Neural crest cell (in vitro differentiated cells): ENCODE measurements around the gene MYL4. TPM values are rescaled to one million over a fixed set of nuclear protein-coding genes. Genes with fewer than 3 reads are reported as not detected.

Source experiments
- DNase-seq: peaks from one replicate; pipeline ENCODE4 v3.0.0; 2021; ENCODE audit warnings: low read depth, mixed read lengths, low spot score
- H3K27ac Mint-ChIP-seq: one replicate; pipeline ENCODE4 v1.8.0; 2021; ENCODE audit warnings: mild to moderate bottlenecking, mixed read lengths; ENCODE audit not compliant: unreplicated experiment
- H3K27me3 Mint-ChIP-seq: 2 replicates; pipeline ENCODE4 v1.8.0; 2021; ENCODE audit warnings: low read depth, mild to moderate bottlenecking, mixed read lengths
- H3K36me3 Mint-ChIP-seq: 2 replicates; pipeline ENCODE4 v1.8.0; 2021; ENCODE audit warnings: low read depth, mild to moderate bottlenecking, mixed read lengths
- H3K4me1 Mint-ChIP-seq: 2 replicates; pipeline ENCODE4 v1.8.0; 2021; ENCODE audit warnings: mixed read lengths
- H3K4me3 Mint-ChIP-seq: one replicate; pipeline ENCODE4 v1.8.0; 2021; ENCODE audit warnings: mild to moderate bottlenecking, mixed read lengths
- H3K9me3 Mint-ChIP-seq: 2 replicates; pipeline ENCODE4 v1.8.0; 2021; ENCODE audit warnings: mixed read lengths
- CTCF ChIP-seq: fragments of 200-600 bp; sonication (generic); conservative IDR thresholded peaks from 2 replicates; pipeline ENCODE4 v1.5.0; 2021; ENCODE audit warnings: antibody characterized with exemption, mild to moderate bottlenecking
- total RNA-seq: library from RNA; stranded (reverse); gene quantifications from 2 replicates; pipeline ENCODE4 v1.2.1, GENCODE V29; 2021

Gene MYL4
- total RNA-seq, 1 donor from 2014 or later = not detected

GRCh38 chr17:47190243-47190642 is 18.9 kb upstream of the MYL4 start:
- Mint-ChIP-seq H3K9me3 (no peaks in the 10 kb centered on the region), H3K27ac (no peak overlapping the region), H3K36me3 (no peaks in the 10 kb centered on the region), H3K4me3 (peak overlapping the region; percentile 95), H3K27me3 (no peaks in the 10 kb centered on the region), H3K4me1 (peaks cover 26% of the 10 kb centered on the region)
- DNase-seq = no peak
- TF ChIP-seq CTCF = no peak

GRCh38 chr17:47190770-47191169 is 18.4 kb upstream of the MYL4 start:
- Mint-ChIP-seq H3K4me3 (peak overlapping the region; percentile 95), H3K9me3 (no peaks in the 10 kb centered on the region)

GRCh38 chr17:47192554-47192953 is 16.6 kb upstream of the MYL4 start:
- Mint-ChIP-seq H3K27ac (no peak overlapping the region), H3K4me3 (no peak overlapping the region), H3K27me3 (no peaks in the 10 kb centered on the region), H3K9me3 (peaks cover 4% of the 10 kb centered on the region), H3K36me3 (no peaks in the 10 kb centered on the region), H3K4me1 (peaks cover 14% of the 10 kb centered on the region)
- no peak for TF ChIP-seq CTCF
- DNase-seq = no peak

More at GRCh38 chr17:47190770-47191169, 18.4 kb upstream of the MYL4 start:
- no peak for TF ChIP-seq CTCF
- no peak overlapping the region for H3K27ac Mint-ChIP-seq
- DNase-seq = no peak
- H3K36me3 Mint-ChIP-seq = no peaks in the 10 kb centered on the region
- H3K4me1 Mint-ChIP-seq = peaks cover 25% of the 10 kb centered on the region
- no peaks in the 10 kb centered on the region for H3K27me3 Mint-ChIP-seq

- Mint-ChIP-seq H3K9me3 (peaks cover 4% of the 10 kb centered on the region), H3K27me3 (no peaks in the 10 kb centered on the region), H3K27ac (no peak overlapping the region), H3K36me3 (no peaks in the 10 kb centered on the region), H3K4me3 (peak overlapping the region; percentile 38), H3K4me1 (peaks cover 8% of the 10 kb centered on the region)
- TF ChIP-seq CTCF = no peak
- DNase-seq = no peak
Measured at GRCh38 chr17:47193931-47194511, 15.1 kb upstream of the MYL4 start.

GRCh38 chr17:47197821-47198220 is 11.3 kb upstream of the MYL4 start:
- TF ChIP-seq CTCF = no peak
- no peaks in the 10 kb centered on the region for H3K36me3 Mint-ChIP-seq

More at GRCh38 chr17:47197821-47198220, 11.3 kb upstream of the MYL4 start:
- no peak overlapping the region for H3K27ac Mint-ChIP-seq
- H3K4me1 Mint-ChIP-seq = no peaks in the 10 kb centered on the region
- no peak overlapping the region for H3K4me3 Mint-ChIP-seq
- no peak for DNase-seq
- H3K9me3 Mint-ChIP-seq = peaks cover 4% of the 10 kb centered on the region
- no peaks in the 10 kb centered on the region for H3K27me3 Mint-ChIP-seq
